Measurements from ENCODE around the gene TIPRL. TPM values are rescaled to one million over a fixed set of nuclear protein-coding genes. Genes with fewer than 3 reads are reported as not detected.
"Not testable (repeated sequence)": the region's sequence is repeated elsewhere in the genome, so short reads cannot be mapped to it uniquely, and the experiment has no call there.

Gene TIPRL
- total RNA-seq, 1 donor from 2014 or later: 23.7 TPM

GRCh38 chr1:168206111-168206510 lies 27.3 kb downstream of the TIPRL start:
- peaks cover 12% of the 10 kb centered on the region for H3K36me3 ChIP-seq
- intact Hi-C loops (cut with DNase I): no loop called here
- H3K27ac ChIP-seq: no peak overlapping the region
- no peak for DNase-seq
- TF ChIP-seq CTCF (IDR thresholded peaks at IDR 0.05): no peak
- H3K27me3 ChIP-seq (ENCODE audit: low read depth): no peaks in the 10 kb centered on the region
- ATAC-seq: no peak
- H3K9me3 ChIP-seq: peaks cover 2% of the 10 kb centered on the region
- no peaks in the 10 kb centered on the region for H3K4me1 ChIP-seq
- no peak overlapping the region for H3K4me3 ChIP-seq

- H3K4me1 ChIP-seq; DNase-seq; H3K9me3 ChIP-seq; H3K27ac ChIP-seq; H3K4me3 ChIP-seq; intact Hi-C loops (cut with DNase I); H3K36me3 ChIP-seq; ATAC-seq; H3K27me3 ChIP-seq (ENCODE audit: low read depth): not testable (repeated sequence)
Measured at GRCh38 chr1:168207673-168208072, 28.9 kb downstream of the TIPRL start.

- no peak overlapping the region for H3K27ac ChIP-seq
- no peak for TF ChIP-seq CTCF (IDR thresholded peaks at IDR 0.05)
- intact Hi-C loops (cut with DNase I): no loop called here
- ATAC-seq: no peak
- H3K4me3 ChIP-seq: no peak overlapping the region
- no peaks in the 10 kb centered on the region for H3K27me3 ChIP-seq (ENCODE audit: low read depth)
- H3K36me3 ChIP-seq: no peaks in the 10 kb centered on the region
- no peak for DNase-seq
- peaks cover 5% of the 10 kb centered on the region for H3K9me3 ChIP-seq
- H3K4me1 ChIP-seq: no peaks in the 10 kb centered on the region
Measured at GRCh38 chr1:168210312-168210711, 31.6 kb downstream of the TIPRL start.

GRCh38 chr1:168213349-168213748 lies 34.6 kb downstream of the TIPRL start:
- Histone ChIP-seq H3K4me3 (no peak overlapping the region), H3K9me3 (peaks cover 5% of the 10 kb centered on the region), H3K27ac (no peak overlapping the region), H3K4me1 (no peaks in the 10 kb centered on the region), H3K36me3 (no peaks in the 10 kb centered on the region), H3K27me3 (ENCODE audit: low read depth) (no peaks in the 10 kb centered on the region)
- ATAC-seq: no peak
- intact Hi-C loops (cut with DNase I): no loop called here
- TF ChIP-seq CTCF (IDR thresholded peaks at IDR 0.05): no peak
- DNase-seq: no peak

GRCh38 chr1:168216171-168216570 lies 37.4 kb downstream of the TIPRL start:
- no peak for TF ChIP-seq CTCF (IDR thresholded peaks at IDR 0.05)

GRCh38 chr1:168217664-168218063 lies 38.9 kb downstream of the TIPRL start:
- Histone ChIP-seq H3K36me3 (no peaks in the 10 kb centered on the region), H3K9me3 (no peaks in the 10 kb centered on the region), H3K27me3 (ENCODE audit: low read depth) (no peaks in the 10 kb centered on the region), H3K4me3 (no peak overlapping the region), H3K4me1 (no peaks in the 10 kb centered on the region), H3K27ac (no peak overlapping the region)
- ATAC-seq (no peak), DNase-seq (no peak)
- TF ChIP-seq CTCF (IDR thresholded peaks at IDR 0.05): no peak
- intact Hi-C loops (cut with DNase I): no loop called here

More at GRCh38 chr1:168216171-168216570, 37.4 kb downstream of the TIPRL start:
- H3K9me3 ChIP-seq: peaks cover 3% of the 10 kb centered on the region
- intact Hi-C loops (cut with DNase I): no loop called here
- no peaks in the 10 kb centered on the region for H3K27me3 ChIP-seq (ENCODE audit: low read depth)
- ATAC-seq (no peak), DNase-seq (no peak)
- no peak overlapping the region for H3K27ac ChIP-seq
- no peak overlapping the region for H3K4me3 ChIP-seq
- no peaks in the 10 kb centered on the region for H3K4me1 ChIP-seq
- H3K36me3 ChIP-seq: no peaks in the 10 kb centered on the region
